RWPE2 (cell line): Measurements from ENCODE around the gene CACNA1B.
A peak's percentile ranks its signal among the peaks of the same experiment; 100 is the strongest.

Source experiments
- ATAC-seq: fragments of 200-7000 bp; cut with Tn5 transposase; 3 replicates; pipeline ENCODE4 v1.9.1; 2021; ENCODE audit warnings: low read depth
- DNase-seq: peaks from one replicate; pipeline ENCODE4 v3.0.0-alpha.2; 2020; ENCODE audit warnings: low spot score
- H3K27ac ChIP-seq: fragments of 450-650 bp; 2 replicates; pipeline ENCODE4 v1.5.1; 2017; ENCODE audit warnings: mild to moderate bottlenecking; ENCODE audit not compliant: poor library complexity, severe bottlenecking
- H3K27me3 ChIP-seq: fragments of 250-450 bp; sonication (Bioruptor Pico); 2 replicates; pipeline ENCODE4 v1.5.1; 2021; ENCODE audit warnings: mild to moderate bottlenecking, moderate library complexity; ENCODE audit not compliant: insufficient read depth, poor library complexity, severe bottlenecking
- H3K36me3 ChIP-seq: fragments of 250-450 bp; sonication (Bioruptor Pico); 2 replicates; pipeline ENCODE4 v1.5.1; 2020; ENCODE audit warnings: low read depth, mild to moderate bottlenecking, moderate library complexity
- H3K4me1 ChIP-seq: fragments of 250-450 bp; sonication (Bioruptor Pico); 2 replicates; pipeline ENCODE4 v1.5.1; 2021; ENCODE audit warnings: mild to moderate bottlenecking, moderate library complexity; ENCODE audit not compliant: insufficient read depth, poor library complexity, severe bottlenecking
- H3K4me3 ChIP-seq: fragments of 250-450 bp; sonication (Bioruptor Pico); 2 replicates; pipeline ENCODE4 v1.5.1; 2021; ENCODE audit warnings: mild to moderate bottlenecking, moderate library complexity; ENCODE audit not compliant: severe bottlenecking
- H3K9me3 ChIP-seq: fragments of 250-450 bp; sonication (Bioruptor Pico); 2 replicates; pipeline ENCODE4 v1.5.1; 2021; ENCODE audit warnings: mild to moderate bottlenecking, moderate library complexity; ENCODE audit not compliant: severe bottlenecking
- CTCF ChIP-seq: fragments of 450-650 bp; IDR thresholded peaks from one replicate; pipeline ENCODE4 v1.5.1; 2017; ENCODE audit warnings: mild to moderate bottlenecking, moderate library complexity; ENCODE audit not compliant: poor library complexity, severe bottlenecking

Gene CACNA1B

GRCh38 chr9:138120072-138120471 lies 242.5 kb downstream of the CACNA1B start:
- H3K27me3 ChIP-seq: no peaks in the 10 kb centered on the region
- no peak overlapping the region for H3K27ac ChIP-seq
- DNase-seq (peak; percentile 66), ATAC-seq (no peak)
- H3K4me1 ChIP-seq: no peaks in the 10 kb centered on the region
- H3K9me3 ChIP-seq: no peaks in the 10 kb centered on the region
- H3K36me3 ChIP-seq: no peaks in the 10 kb centered on the region
- TF ChIP-seq CTCF: no peak
- no peak overlapping the region for H3K4me3 ChIP-seq

GRCh38 chr9:138120511-138121437 lies 243.2 kb downstream of the CACNA1B start:
- peak; percentile 35 for DNase-seq
- no peaks in the 10 kb centered on the region for H3K27me3 ChIP-seq
- no peaks in the 10 kb centered on the region for H3K9me3 ChIP-seq
- H3K27ac ChIP-seq: no peak overlapping the region
- H3K4me3 ChIP-seq: no peak overlapping the region
- no peak for ATAC-seq
- no peaks in the 10 kb centered on the region for H3K4me1 ChIP-seq
- no peaks in the 10 kb centered on the region for H3K36me3 ChIP-seq
- TF ChIP-seq CTCF: no peak

GRCh38 chr9:138121438-138122050 lies 244.0 kb downstream of the CACNA1B start:
- H3K9me3 ChIP-seq: no peaks in the 10 kb centered on the region
- H3K4me3 ChIP-seq: no peak overlapping the region
- no peaks in the 10 kb centered on the region for H3K27me3 ChIP-seq
- H3K4me1 ChIP-seq: no peaks in the 10 kb centered on the region
- H3K36me3 ChIP-seq: no peaks in the 10 kb centered on the region
- no peak overlapping the region for H3K27ac ChIP-seq
- DNase-seq (peak; percentile 53), ATAC-seq (no peak)
- TF ChIP-seq CTCF: no peak

GRCh38 chr9:138122201-138122600 lies 244.6 kb downstream of the CACNA1B start:
- Histone ChIP-seq H3K4me1 (no peaks in the 10 kb centered on the region), H3K27ac (no peak overlapping the region), H3K4me3 (no peak overlapping the region), H3K27me3 (no peaks in the 10 kb centered on the region), H3K9me3 (no peaks in the 10 kb centered on the region), H3K36me3 (no peaks in the 10 kb centered on the region)
- TF ChIP-seq CTCF: no peak
- DNase-seq (peak; percentile 32), ATAC-seq (no peak)
